ENCODE data around the gene OLFML1.
A peak's percentile ranks its signal among the peaks of the same experiment; 100 is the strongest.

The OLFML1 gene

DNA sequence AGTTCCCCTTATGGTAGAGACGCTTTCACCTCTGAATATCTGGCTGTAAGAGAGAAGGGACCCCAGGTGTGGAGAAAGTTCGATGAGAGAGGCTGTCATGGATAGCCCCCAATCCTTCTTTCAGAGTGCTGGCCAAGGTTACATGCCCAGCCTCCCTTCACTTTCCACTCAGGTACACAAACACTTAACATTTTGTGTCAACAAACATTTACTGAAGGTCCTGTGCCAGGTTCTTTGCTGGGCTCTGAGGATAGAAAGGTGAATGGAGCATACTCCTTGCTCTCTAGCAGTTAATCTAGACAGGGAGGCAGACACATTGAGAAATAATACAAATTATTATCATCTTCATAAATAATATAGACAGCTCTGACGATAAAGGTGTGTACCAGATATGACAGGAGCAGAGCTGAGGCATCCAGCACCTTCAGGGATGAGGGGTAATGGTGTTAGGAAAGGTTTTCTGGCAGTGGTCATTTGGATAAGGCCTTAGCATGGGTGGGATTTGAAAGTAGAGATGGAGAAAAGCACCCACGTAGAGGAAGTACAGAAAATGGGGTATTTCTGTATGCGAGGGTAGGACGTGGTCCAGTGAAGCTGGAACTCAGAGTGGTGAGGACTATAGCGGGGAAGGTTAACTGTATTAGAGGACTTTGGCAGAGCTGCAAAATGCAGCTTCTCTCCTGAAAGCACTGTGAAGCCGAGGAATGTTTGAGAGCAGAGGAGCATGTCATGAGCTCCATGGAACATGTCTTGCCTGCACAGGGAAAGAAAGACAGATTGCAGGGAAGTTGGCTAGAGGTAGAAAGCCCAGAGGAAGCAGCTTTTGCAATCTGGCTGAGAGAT lies 48.1 kb downstream of the OLFML1 start:
- no peak for DNase-seq

DNA sequence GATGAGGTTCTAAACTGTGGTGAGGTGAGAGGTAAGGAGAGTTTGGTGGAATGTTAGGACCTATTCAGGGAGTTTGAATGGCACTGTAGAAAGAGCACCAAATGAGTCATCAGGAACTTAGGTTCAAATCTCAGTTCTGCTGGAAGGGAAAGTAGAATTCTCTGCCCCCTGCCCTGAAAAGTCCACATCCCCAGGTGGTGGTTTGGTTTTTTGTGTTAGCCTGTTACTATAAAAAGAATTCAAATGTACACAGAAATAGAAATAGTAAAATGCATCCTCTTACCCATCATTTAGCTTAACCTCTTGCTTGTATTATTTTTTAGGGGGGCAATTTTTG lies 48.7 kb downstream of the OLFML1 start:
- DNase-seq: no peak

- no peak for DNase-seq
Measured at GRCh38 chr11:7536100-7536499, 50.8 kb downstream of the OLFML1 start.

DNA sequence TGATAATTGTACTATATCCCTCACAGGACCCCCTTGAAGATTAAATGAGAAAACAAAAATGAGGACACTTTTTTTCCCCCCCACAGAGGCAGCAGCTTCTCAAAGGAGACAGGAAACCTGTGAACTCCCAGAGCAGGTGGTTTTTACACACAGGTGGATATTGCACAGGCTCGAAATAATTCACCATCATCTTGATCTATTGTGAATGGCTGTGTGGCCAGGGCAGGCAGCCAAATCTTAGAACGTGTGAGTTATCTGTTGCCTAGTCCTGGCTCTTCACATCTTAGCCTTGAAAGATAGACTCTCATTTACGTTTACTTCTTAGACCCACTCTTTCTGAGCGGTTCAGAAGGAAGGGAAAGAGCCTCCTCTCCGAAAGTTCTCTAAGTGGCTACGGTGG lies 52.0 kb downstream of the OLFML1 start:
- DNase-seq: no peak

- peak; percentile 50 for DNase-seq
Measured at GRCh38 chr11:7538031-7538430, 52.7 kb downstream of the OLFML1 start.

DNA sequence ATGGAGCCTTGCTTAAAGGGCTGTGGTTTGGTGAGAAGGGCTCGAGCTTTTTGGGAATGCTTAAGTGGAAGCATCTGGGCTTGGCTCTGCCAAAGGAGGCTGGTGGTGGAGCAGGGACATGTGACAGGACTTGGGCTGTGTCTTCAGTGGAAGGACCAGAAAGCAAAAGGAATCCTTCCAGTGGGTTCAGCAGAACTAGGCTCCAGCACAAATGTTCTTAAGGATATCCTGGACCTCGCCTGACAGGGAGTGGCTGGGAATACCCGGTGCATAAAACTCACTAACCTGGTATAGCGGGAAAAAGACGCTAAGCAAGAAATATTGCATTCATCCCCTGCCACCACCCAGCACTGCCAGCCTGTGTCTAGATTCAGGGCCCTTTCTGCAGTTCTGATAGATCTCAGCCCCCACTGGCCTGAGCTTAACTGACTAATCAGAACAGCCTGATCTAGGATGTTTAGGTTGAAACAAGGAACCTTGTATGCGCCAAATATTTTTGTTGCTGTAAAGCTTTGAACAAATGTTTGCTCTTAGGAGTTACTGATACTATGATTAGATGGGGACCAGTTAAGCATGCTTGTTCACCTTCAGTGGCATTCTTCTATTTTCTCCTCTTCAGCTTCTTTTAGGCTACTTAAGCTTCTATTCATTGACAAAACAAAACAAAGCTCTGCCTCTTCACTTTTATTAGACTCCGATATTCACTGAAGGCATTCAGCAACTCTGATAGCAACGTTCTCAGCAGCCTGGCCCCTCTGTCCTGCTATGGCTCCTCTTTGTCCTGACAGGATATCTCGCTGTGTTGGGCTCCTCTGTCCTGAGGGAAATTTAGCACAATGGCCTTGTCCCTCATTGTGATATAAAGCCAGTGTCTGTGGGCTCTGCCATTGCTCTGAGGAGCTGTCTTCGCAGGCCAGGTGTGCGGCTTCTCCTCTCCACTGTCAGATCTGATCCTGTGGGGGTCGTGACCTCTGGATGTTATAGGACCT lies 53.5 kb downstream of the OLFML1 start:
- no peak for DNase-seq

GRCh38 chr11:7540830-7541555 lies 55.7 kb downstream of the OLFML1 start:
- DNase-seq: no peak

GRCh38 chr11:7543302-7543701 lies 58.0 kb downstream of the OLFML1 start:
- no peak for DNase-seq

- DNase-seq: no peak
Measured at GRCh38 chr11:7544021-7544420, 58.7 kb downstream of the OLFML1 start.

- DNase-seq: no peak
Measured at GRCh38 chr11:7545611-7546010, 60.3 kb downstream of the OLFML1 start.

- DNase-seq: no peak
Measured at GRCh38 chr11:7546324-7546791, 61.1 kb downstream of the OLFML1 start.

DNA sequence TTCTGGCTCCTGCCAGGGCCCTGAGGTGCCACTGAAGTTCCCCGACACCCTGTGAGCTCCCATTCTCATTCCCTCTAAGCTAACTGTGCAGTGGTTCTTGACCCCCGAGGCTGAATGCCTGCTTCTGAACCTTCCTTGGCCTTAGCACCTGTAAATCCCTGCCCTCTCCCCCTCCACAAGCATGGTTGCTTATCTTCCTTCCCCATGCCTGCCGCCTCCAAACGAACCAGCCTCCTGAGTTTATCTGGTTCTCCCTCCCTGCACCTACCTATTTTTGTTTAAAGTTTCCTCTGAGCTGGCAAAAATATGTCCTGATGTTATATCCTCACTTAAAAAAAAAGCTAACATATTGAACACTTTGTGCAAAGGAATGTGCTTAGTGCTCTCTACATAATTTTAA lies 62.4 kb downstream of the OLFML1 start:
- no peak for DNase-seq

DNA sequence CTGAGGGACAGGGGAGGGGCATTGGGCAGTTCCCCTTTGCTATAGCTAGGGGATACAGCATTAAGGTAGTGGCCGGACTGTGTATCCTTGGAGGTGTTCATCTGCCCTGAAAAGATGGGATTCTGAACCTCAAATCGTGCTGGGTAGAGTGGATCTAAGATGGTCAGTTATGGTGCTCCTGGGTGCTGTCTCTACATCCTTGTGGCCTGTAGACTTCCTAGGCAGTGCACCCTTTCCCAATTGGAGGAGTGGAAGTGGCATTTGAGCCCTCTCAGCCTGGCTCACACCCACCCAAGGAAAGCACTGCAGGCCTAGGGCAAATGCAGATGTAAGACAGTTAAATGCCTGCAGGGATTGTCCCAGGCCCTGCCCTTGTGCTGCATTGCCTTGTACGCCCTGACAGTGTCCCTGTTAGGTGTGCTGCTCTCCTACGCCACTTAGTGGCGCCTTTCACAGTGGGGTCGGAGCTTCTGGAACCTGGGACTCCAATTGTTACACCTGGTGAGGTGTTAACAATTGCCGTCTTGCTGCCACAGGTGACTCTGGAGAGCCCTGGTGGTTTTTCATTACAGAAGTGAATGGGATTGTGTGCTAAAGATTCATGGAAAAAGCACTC lies 63.5 kb downstream of the OLFML1 start:
- no peak for DNase-seq

DNA sequence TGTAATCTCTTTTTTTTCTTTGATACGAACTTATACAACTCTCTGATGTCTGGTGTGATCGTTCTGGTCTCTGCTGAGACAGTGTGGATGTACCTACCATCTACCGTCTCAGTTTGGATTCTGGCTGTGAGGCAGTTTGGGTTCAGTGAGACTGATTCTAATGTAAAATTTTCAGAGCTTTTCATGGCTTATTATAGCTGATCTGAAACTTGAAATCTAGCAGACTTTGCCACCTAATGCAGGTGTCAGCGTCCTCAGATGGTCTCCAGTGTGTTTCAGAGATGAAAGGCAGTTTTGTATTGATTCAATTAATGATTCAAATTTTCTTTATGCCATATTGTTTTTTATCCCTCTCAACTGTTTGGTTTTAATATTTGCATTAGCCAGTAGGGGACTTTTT lies 64.4 kb downstream of the OLFML1 start:
- DNase-seq: no peak

DNA sequence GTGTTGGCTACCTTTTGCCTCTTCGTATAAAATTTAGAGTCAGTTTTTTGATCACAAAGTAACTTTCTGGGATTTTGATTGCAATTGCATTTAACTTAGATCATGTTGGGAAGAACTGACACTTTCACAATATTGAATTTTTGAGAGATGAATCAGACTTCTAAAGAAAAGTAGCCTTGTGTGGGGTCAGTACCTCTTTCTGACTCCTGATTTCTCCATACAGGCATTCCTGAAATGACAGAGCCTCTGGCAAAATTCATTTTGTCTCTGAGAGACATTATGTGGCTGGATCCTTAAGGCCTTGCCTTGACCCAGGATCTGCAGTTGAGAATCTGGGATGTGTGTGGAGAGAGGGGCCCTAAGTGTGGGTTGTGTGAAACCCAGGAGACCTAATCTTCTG lies 66.3 kb downstream of the OLFML1 start:
- no peak for DNase-seq

DNA sequence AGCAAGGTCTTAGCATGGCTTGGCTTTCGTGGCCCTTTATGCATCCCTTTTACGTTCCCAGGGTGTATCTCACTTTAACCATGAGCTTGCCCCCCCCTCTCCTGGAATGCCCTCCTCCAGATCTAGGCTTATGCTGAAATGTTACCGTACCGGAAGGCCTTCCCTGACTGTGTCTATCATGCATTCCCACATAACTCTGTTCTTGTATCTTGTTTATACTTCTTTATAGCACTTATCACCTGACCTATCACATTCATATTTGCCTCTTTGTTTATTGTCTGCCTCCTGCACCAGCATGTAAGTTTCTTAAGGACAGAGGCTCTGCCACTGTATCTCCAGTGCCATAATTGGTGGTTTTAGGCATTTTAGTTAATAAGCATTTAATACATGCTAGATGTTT lies 67.4 kb downstream of the OLFML1 start:
- DNase-seq: no peak

DNA sequence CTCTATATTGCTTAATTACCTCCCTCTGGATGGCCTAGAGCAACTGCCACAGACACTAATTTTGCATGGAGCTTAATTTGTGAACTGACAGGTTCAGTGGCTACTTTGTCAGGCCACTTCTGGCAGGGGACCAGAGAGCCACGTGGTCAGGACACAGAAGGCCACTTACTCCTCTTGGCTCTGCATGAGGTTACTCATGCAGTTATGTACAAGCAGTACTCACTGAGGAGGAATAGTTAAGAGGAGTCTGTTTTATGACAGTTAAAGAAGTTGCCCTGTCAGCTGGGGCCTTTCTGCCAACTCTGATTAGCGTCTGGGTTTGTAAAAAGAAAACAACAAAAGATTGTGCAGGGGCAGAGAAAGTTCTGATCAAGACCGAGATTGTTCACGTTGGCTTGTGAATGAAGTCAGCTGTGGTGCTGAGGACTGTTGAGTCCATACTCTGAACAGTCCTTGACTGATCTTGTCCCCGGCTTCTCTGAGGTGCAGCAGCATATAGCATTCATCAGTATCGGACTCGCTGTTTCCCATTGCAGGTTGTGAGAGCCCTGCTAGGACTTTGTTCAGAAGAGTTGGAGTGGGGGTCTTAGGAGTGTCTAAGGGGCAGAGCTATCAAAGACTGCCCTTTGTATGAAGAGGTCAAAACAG lies 69.9 kb downstream of the OLFML1 start:
- DNase-seq: no peak

DNA sequence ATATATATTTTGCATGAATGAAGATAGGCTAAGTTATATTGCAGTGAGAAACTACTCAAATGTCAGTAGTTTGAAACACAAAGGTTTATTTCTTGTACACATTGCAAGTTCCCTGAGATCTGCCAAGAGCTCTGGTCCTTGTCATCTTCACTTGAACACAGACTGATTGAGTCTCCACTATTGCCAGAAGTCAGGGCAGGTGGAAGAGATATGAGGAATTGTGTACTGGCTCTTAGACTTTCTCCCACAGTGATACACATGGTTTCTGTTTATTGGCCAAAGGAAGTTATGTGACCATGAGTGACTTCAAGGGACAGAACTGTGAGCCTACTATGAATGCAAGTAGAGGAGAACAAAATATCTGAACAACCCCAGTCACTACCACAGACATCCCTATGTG lies 72.7 kb downstream of the OLFML1 start:
- DNase-seq: no peak

- no peak for DNase-seq
Measured at GRCh38 chr11:7559398-7560283, 74.3 kb downstream of the OLFML1 start.

Data from left hindlimb (tissue), 1 donor.